GM13976 (cell line): ENCODE measurements around the gene CLCNKA.
"Not testable (repeated sequence)": the region's sequence is repeated elsewhere in the genome, so short reads cannot be mapped to it uniquely, and the experiment has no call there.

Source experiments
- DNase-seq: peaks from one replicate; pipeline ENCODE4 v3.0.0; 2012; ENCODE audit warnings: low spot score
- in situ Hi-C: fragments of 300-500 bp; cut with MboI; formaldehyde crosslinking; loops from one replicate; pipeline ENCODE4 v1.12.0; 2022; ENCODE audit warnings: low sequenced_read_pairs, mixed read lengths, inconsistent platforms; ENCODE audit not compliant: unreplicated experiment
- TF ChIP-seq, protein P1 (sequence below): IDR thresholded peaks from 2 replicates; pipeline ENCODE4 v1.5.1; 2012; ENCODE audit warnings: borderline replicate concordance, mild to moderate bottlenecking; ENCODE audit not compliant: insufficient read depth; ENCODE audit errors: extremely low read depth, missing control alignments, control extremely low read depth

The CLCNKA gene

DNA sequence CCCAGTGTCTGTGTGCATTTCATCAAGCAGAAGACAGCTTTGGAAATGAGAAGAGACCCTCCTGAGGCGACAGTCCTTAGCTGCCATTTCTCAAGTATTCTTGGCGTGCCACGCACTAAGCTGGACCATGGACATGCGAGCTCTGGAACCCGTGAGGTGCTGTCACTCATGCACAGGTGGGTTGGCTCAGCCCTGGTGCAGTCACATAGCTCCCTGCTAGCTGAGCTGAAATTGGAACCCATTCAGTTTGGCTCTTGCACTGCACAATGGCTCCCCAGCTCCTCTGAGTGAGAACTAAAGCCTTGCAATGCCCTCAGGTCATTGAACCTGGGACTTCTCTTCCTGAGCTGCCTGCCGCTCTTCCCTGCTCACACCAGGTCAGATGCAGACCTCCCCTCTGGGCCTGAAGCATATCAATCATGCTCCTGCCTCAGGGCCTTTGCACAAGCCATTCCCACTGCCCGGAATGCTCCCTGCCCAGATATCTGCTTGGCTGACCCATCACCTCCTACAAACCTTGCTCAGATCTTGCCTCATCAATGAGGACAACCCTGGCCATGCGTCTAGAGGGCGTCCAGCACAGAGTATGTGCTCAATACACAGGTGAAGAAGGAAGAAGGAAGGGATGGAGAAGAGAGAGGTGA is 24.1 kb upstream of the CLCNKA start:
- in situ Hi-C loops = loop anchor here (25.0 kb wide), 1 partner anchor 185 kb away; the partner anchor contains the start of gene UQCRHL
- DNase-seq = no peak
- TF ChIP-seq, protein P1, sequence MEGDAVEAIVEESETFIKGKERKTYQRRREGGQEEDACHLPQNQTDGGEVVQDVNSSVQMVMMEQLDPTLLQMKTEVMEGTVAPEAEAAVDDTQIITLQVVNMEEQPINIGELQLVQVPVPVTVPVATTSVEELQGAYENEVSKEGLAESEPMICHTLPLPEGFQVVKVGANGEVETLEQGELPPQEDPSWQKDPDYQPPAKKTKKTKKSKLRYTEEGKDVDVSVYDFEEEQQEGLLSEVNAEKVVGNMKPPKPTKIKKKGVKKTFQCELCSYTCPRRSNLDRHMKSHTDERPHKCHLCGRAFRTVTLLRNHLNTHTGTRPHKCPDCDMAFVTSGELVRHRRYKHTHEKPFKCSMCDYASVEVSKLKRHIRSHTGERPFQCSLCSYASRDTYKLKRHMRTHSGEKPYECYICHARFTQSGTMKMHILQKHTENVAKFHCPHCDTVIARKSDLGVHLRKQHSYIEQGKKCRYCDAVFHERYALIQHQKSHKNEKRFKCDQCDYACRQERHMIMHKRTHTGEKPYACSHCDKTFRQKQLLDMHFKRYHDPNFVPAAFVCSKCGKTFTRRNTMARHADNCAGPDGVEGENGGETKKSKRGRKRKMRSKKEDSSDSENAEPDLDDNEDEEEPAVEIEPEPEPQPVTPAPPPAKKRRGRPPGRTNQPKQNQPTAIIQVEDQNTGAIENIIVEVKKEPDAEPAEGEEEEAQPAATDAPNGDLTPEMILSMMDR = no peak

DNA sequence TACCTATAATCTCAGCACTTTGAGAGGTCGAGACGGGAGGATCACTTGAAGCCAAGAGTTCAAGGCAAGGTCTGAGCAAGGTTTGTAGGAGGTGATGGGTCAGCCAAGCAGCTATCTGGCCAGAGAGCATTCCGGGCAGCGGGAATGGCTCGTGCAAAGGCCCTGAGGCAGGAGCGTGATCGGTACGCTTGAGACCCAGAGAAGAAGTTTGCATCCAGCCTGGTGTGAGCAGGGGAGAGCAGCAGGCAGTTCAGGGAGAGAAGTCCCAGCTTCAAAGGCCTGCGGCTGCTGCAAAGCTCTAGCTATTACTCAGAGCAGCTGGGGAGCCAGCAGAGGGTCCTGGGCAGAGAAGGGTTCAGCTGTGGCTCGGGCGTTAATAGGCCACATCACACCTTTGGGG is 22.9 kb upstream of the CLCNKA start:
- TF ChIP-seq, protein P1 = no peak
- DNase-seq = no peak
- in situ Hi-C loops = loop anchor here (25.0 kb wide), 1 partner anchor 187 kb away; the partner anchor contains the start of gene UQCRHL

DNA sequence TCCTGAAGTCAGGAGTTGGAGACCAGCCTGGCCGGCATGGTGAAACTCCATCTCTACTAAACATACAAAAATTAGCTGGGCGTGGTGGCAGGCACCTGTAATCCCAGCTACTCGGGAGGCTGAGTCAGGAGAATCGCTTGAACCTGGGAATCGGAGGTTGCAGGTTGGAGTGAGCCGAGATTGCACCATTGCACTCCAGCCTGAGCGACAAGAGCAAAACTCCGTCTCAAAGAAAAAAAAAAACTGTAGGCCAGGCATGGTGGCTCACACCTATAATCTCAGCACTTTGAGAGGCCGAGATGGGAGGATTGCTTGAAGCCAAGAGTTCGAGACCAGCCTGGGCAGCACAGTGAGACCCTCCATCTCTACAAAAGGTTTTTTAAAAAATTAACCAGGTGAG is 20.6 kb upstream of the CLCNKA start:
- in situ Hi-C loops, DNase-seq: not testable (repeated sequence)

DNA sequence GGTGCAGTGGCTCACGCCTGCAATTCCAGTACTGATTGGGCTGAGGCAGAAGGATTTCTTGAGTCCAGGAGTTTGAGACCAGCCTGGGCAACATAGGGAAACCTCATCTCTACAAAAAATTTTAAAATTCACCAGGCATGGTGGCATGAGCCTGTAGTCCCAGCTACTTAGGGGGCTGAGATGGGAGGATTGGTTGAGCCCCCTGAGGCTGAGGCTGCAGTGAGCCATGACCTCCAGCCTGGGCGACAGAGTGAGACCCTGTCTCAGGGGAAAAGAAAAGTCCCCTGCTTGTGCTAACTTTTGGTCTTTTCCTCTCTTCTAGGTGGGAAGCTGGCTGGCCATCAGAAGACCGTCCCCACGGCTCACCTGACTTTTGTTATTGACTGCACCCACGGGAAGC is 16.2 kb upstream of the CLCNKA start:
- in situ Hi-C loops = no loop called here
- TF ChIP-seq, protein P1 = no peak
- DNase-seq = no peak

DNA sequence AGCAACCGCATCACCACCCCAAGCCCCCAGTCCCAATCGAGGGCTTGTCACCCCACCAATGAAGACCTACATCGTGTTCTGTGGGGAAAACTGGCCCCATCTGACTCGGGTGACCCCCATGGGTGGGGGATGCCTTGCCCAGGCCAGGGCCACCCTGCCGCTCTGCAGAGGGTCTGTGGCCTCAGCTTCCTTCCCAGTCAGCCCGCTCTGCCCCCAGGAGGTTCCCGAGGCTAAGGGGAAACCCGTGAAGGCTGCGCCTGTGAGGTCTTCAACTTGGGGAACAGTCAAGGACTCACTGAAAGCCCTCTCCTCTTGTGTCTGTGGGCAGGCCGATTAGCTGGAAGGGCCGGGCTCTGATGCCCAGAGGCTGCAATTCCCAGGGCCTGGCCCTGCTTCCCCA is 15.8 kb upstream of the CLCNKA start:
- TF ChIP-seq, protein P1 = no peak
- DNase-seq = peak; percentile 20
- in situ Hi-C loops = no loop called here

DNA sequence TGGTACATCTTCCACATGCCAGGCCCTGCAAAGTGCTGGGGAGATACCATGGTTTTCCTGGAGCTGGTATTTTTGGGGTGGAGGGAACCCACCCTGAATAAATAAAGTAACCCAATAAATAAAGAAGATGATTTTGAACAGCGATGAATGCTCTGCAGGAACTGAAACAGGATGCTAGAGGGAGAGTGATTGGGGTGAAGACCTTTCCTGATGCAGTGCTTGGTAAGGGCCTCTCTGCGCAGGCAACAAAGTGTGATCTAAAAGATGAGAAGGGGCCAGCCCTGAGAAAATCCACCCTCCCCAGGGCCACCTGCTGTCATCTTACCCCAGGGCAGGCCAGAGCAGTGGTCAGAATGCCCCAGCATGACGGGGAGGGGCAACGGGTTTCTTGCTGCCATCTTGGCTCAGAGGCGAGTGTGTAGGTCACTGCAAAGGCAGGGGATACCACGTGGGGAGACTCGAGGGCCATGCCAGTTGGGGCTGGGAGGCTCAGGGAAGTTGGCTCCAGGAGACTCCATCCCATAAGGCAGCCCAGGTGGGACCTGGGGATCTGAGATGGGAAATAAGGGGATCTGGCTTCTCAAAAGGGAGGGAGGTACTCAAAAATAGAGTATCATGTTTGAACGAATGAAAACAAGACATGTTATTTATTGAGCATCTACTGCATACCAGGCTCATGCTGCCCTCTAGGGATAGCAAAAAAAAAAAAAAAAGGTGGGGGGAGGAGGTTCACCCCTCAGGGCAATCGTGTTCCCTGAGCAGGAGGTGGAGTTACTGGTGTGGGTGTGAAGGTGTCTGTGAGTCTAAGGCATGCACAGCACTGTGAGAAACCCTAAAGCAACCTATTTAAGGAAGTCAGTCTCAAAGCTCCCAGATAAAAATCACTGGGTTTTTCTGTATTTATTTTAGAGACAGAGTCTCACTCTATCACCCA is 15.0 kb upstream of the CLCNKA start:
- DNase-seq = peak; percentile 69
- TF ChIP-seq, protein P1 = peak; percentile 3
- in situ Hi-C loops = no loop called here
